ENCODE data around the gene RNF141.

The RNF141 gene

GRCh38 chr11:10478574-10479550 lies 62.1 kb downstream of the RNF141 start:
- Histone ChIP-seq H3F3A (ENCODE audit: insufficient read depth, low read length) (no peaks in the 10 kb centered on the region), H3K4me3 (ENCODE audit: low read length) (no peak overlapping the region), H3K9ac (ENCODE audit: low read length) (no peak overlapping the region), H3K79me2 (ENCODE audit: low read length) (no peaks in the 10 kb centered on the region; the same call in 1 of the 2 replicates), H3K4me1 (ENCODE audit: low read length) (no peaks in the 10 kb centered on the region), H3K4me2 (ENCODE audit: low read depth, low read length) (no peak overlapping the region), H3K9me2 (replicated peaks; ENCODE audit: insufficient read depth, low read length) (no peaks in the 10 kb centered on the region), H3K27me3 (replicated peaks; ENCODE audit: insufficient read depth, low read length) (no peaks in the 10 kb centered on the region), H3K9me3 (replicated peaks; ENCODE audit: insufficient read depth, low read length) (no peaks in the 10 kb centered on the region), H4K20me1 (ENCODE audit: insufficient read depth, low read length) (no peaks in the 10 kb centered on the region; the same call in 1 of the 2 replicates), H3K27ac (ENCODE audit: low read length) (no peak overlapping the region), H2AFZ (ENCODE audit: low read length) (no peak overlapping the region), H3K36me3 (replicated peaks; ENCODE audit: insufficient read depth, low read length) (no peaks in the 10 kb centered on the region)
- no peak for DNase-seq
- TF ChIP-seq EZH2phosphoT487 (IDR thresholded peaks at IDR 0.05; ENCODE audit: low read length) (no peak), EZH2 (optimal IDR thresholded peaks at IDR 0.05; ENCODE audit: low read depth, low read length) (no peak), CTCF (IDR thresholded peaks at IDR 0.05; ENCODE audit: low read length) (no peak)

- Histone ChIP-seq H4K20me1 (ENCODE audit: insufficient read depth, low read length) (no peaks in the 10 kb centered on the region; the same call in 1 of the 2 replicates), H3K36me3 (replicated peaks; ENCODE audit: insufficient read depth, low read length) (no peaks in the 10 kb centered on the region)
Observed at GRCh38 chr11:10478066-10478465, 62.9 kb downstream of the RNF141 start.

GRCh38 chr11:10477690-10478046 lies 63.3 kb downstream of the RNF141 start:
- TF ChIP-seq CTCF (IDR thresholded peaks at IDR 0.05; ENCODE audit: low read length) (no peak), EZH2phosphoT487 (IDR thresholded peaks at IDR 0.05; ENCODE audit: low read length) (no peak), EZH2 (optimal IDR thresholded peaks at IDR 0.05; ENCODE audit: low read depth, low read length) (no peak)
- Histone ChIP-seq H3K9ac (ENCODE audit: low read length) (no peak overlapping the region), H4K20me1 (ENCODE audit: insufficient read depth, low read length) (no peaks in the 10 kb centered on the region; the same call in 1 of the 2 replicates), H3F3A (ENCODE audit: insufficient read depth, low read length) (no peaks in the 10 kb centered on the region), H3K36me3 (replicated peaks; ENCODE audit: insufficient read depth, low read length) (no peaks in the 10 kb centered on the region), H3K4me2 (ENCODE audit: low read depth, low read length) (no peak overlapping the region), H3K4me3 (ENCODE audit: low read length) (no peak overlapping the region), H2AFZ (ENCODE audit: low read length) (no peak overlapping the region), H3K9me2 (replicated peaks; ENCODE audit: insufficient read depth, low read length) (no peaks in the 10 kb centered on the region), H3K9me3 (replicated peaks; ENCODE audit: insufficient read depth, low read length) (no peaks in the 10 kb centered on the region), H3K79me2 (ENCODE audit: low read length) (no peaks in the 10 kb centered on the region; the same call in 1 of the 2 replicates), H3K27ac (ENCODE audit: low read length) (no peak overlapping the region), H3K27me3 (replicated peaks; ENCODE audit: insufficient read depth, low read length) (no peaks in the 10 kb centered on the region), H3K4me1 (ENCODE audit: low read length) (no peaks in the 10 kb centered on the region)
- DNase-seq = no peak

More at GRCh38 chr11:10478066-10478465, 62.9 kb downstream of the RNF141 start:
- no peak overlapping the region for H3K27ac ChIP-seq (ENCODE audit: low read length)
- H3K9ac ChIP-seq (ENCODE audit: low read length) = no peak overlapping the region
- no peak overlapping the region for H3K4me3 ChIP-seq (ENCODE audit: low read length)
- no peaks in the 10 kb centered on the region for H3K9me3 ChIP-seq (replicated peaks; ENCODE audit: insufficient read depth, low read length)
- H3K4me1 ChIP-seq (ENCODE audit: low read length) = no peaks in the 10 kb centered on the region
- no peak for DNase-seq
- H3K9me2 ChIP-seq (replicated peaks; ENCODE audit: insufficient read depth, low read length) = no peaks in the 10 kb centered on the region
- H3K79me2 ChIP-seq (ENCODE audit: low read length) = no peaks in the 10 kb centered on the region; the same call in 1 of the 2 replicates
- no peak overlapping the region for H2AFZ ChIP-seq (ENCODE audit: low read length)
- no peaks in the 10 kb centered on the region for H3F3A ChIP-seq (ENCODE audit: insufficient read depth, low read length)
- no peaks in the 10 kb centered on the region for H3K27me3 ChIP-seq (replicated peaks; ENCODE audit: insufficient read depth, low read length)
- H3K4me2 ChIP-seq (ENCODE audit: low read depth, low read length) = no peak overlapping the region
- TF ChIP-seq CTCF (IDR thresholded peaks at IDR 0.05; ENCODE audit: low read length) (no peak), EZH2 (optimal IDR thresholded peaks at IDR 0.05; ENCODE audit: low read depth, low read length) (no peak), EZH2phosphoT487 (IDR thresholded peaks at IDR 0.05; ENCODE audit: low read length) (no peak)

Measured in MM.1S (cell line).